WTC11 (cell line): Measurements from ENCODE around the gene PARK7.

Experiments
- GABPB1 ChIP-seq: sonication (generic); formaldehyde crosslinking; IDR thresholded peaks from 2 replicates; pipeline ENCODE4 v1.8.1; 2023; ENCODE audit warnings: mild to moderate bottlenecking, missing genetic modification reagents
- TF ChIP-seq, protein P1 (sequence below): fragments of 250-450 bp; sonication (Bioruptor Pico); IDR thresholded peaks from 2 replicates; pipeline ENCODE4 v2.1.2; 2022; ENCODE audit warnings: mild to moderate bottlenecking, moderate library complexity
- TF ChIP-seq, protein P2 (sequence below): sonication (generic); formaldehyde crosslinking; IDR thresholded peaks from 2 replicates; pipeline ENCODE4 v1.8.1; 2022; ENCODE audit warnings: missing genetic modification reagents, borderline replicate concordance

DNA sequence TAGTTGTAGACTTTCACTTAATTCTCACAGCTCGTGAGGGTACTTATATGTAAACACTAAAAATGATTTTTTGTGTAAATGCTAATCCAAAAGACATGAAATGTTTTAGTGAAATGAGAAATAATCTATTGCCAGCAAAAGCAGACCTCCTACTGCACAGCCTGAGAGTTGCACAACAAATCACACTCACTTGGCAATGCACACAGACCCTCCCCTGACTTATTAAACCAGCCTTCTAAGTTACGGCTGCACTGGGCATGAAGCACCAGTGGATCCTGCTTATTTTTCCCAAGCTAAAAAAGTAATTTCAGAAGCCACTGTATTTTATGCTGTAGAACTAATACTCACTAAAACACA lies 54.3 kb downstream of the PARK7 start:
- no peak for TF ChIP-seq GABPB1 (CRISPR knock-in tag)
- TF ChIP-seq, protein P1, sequence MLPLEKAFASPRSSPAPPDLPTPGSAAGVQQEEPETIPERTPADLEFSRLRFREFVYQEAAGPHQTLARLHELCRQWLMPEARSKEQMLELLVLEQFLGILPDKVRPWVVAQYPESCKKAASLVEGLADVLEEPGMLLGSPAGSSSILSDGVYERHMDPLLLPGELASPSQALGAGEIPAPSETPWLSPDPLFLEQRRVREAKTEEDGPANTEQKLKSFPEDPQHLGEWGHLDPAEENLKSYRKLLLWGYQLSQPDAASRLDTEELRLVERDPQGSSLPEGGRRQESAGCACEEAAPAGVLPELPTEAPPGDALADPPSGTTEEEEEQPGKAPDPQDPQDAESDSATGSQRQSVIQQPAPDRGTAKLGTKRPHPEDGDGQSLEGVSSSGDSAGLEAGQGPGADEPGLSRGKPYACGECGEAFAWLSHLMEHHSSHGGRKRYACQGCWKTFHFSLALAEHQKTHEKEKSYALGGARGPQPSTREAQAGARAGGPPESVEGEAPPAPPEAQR (CRISPR knock-in tag), result no peak
- TF ChIP-seq, protein P2, sequence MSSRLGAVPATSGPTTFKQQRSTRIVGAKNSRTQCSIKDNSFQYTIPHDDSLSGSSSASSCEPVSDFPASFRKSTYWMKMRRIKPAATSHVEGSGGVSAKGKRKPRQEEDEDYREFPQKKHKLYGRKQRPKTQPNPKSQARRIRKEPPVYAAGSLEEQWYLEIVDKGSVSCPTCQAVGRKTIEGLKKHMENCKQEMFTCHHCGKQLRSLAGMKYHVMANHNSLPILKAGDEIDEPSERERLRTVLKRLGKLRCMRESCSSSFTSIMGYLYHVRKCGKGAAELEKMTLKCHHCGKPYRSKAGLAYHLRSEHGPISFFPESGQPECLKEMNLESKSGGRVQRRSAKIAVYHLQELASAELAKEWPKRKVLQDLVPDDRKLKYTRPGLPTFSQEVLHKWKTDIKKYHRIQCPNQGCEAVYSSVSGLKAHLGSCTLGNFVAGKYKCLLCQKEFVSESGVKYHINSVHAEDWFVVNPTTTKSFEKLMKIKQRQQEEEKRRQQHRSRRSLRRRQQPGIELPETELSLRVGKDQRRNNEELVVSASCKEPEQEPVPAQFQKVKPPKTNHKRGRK (CRISPR knock-in tag), result no peak
